Measurements from ENCODE around the gene LNX1. TPM values are rescaled to one million over a fixed set of nuclear protein-coding genes. Genes with fewer than 3 reads are reported as not detected.

Gene LNX1
- total and polyA plus RNA-seq, 2 of the 8 experiments (the other 6 are each of a cell fraction or from before 2014, with no cell fraction given), result 2.7 to 3.8 TPM

DNA sequence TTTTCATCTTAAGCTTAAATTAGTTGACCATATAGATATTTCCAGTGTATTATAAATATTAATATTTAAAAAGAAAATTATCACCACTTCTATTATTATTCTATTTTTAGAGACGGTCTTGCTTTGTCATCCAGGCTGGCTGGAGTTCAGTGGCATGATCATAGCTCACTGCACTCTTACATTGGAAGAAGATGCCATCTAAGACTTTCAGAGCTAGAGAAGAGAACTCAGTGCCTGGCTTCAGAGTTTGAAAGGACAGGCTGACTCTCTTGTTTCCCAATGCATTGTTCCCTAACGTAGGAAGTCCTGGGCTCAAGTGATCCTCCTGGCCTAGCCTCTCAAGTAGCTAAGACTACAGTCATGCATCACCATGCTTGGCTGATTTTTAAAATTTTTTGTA is 137.9 kb downstream of the LNX1 start:
- no peak overlapping the region for H4K5ac ChIP-seq (ENCODE audit: insufficient read length, low read depth, low read length)
- no peak overlapping the region for H3K4me3 ChIP-seq (ENCODE audit: extremely low read depth in 1 of 4, insufficient read depth in 2 of 4, low read depth in 3 of 4, low read length in 4 of 4)
- no peak overlapping the region for H4K91ac ChIP-seq (replicated peaks; ENCODE audit: insufficient read length, low read length)
- no peak overlapping the region for H2BK20ac ChIP-seq (ENCODE audit: low read length)
- no peak overlapping the region for H2BK12ac ChIP-seq (ENCODE audit: low read depth, low read length)
- no peak overlapping the region for H2AFZ ChIP-seq (ENCODE audit: low read length)
- no peak overlapping the region for H3K4me2 ChIP-seq (ENCODE audit: insufficient read depth in 1 of 2, low read depth in 2 of 2, low read length in 2 of 2)
- H3K79me2 ChIP-seq (ENCODE audit: control insufficient read depth in 1 of 2, insufficient read depth in 2 of 2, low read length in 2 of 2), result peaks cover 0 to 4% of the 10 kb centered on the region in 2 experiments; a peak in 1 of 4 replicates
- CTCF ChIA-PET (ENCODE audit: partially characterized antibody), result interaction anchor here (1.3 kb wide), 1 partner anchor 781 kb away, joined by 3 read pairs; no protein-coding TSS in a partner anchor
- H3K14ac ChIP-seq (ENCODE audit: insufficient read length), result no peak overlapping the region
- DNase-seq (ENCODE audit: low read depth in 1 of 2, low spot score in 2 of 2) (no peak), FAIRE-seq (no peak)
- no peaks in the 10 kb centered on the region for H3K79me1 ChIP-seq (ENCODE audit: low read depth, low read length)
- H2BK120ac ChIP-seq (replicated peaks; ENCODE audit: low read depth, low read length), result no peak overlapping the region
- WGBS, 2 experiments (ENCODE audit: extremely low coverage in 1 of 2, insufficient coverage in 1 of 2, insufficient read length in 1 of 2, insufficient replicate concordance in 2 of 2, low coverage in 1 of 2, low lambda C conversion rate in 2 of 2, missing lambda C conversion rate in 1 of 2), result 90% methylated on average over 2 of the region's 2 CpGs; no CpG with 5 or more reads in 1 of the 2 experiments
- H2AK5ac ChIP-seq (ENCODE audit: low read depth, low read length), result no peak overlapping the region
- H3K9me3 ChIP-seq (ENCODE audit: insufficient read depth in 2 of 2, low read depth in 1 of 2, low read length in 1 of 2), result no peaks in the 10 kb centered on the region
- no peak overlapping the region for H2BK5ac ChIP-seq (ENCODE audit: low read depth, low read length)
- peaks cover 0 to 31% (median 8%) of the 10 kb centered on the region in 4 experiments; a peak in 6 of 8 replicates for H3K36me3 ChIP-seq (ENCODE audit: control insufficient read depth in 2 of 4, insufficient read depth in 4 of 4, low read length in 3 of 4)
- H3K9ac ChIP-seq (replicated peaks in 1 of 4; ENCODE audit: extremely low read depth in 1 of 4, low read depth in 3 of 4, low read length in 3 of 4), result no peak overlapping the region
- no peak overlapping the region for H3K56ac ChIP-seq (replicated peaks; ENCODE audit: insufficient read length, low read depth, low read length)
- no peak overlapping the region for H4K8ac ChIP-seq (ENCODE audit: extremely low read depth, insufficient read depth, low read length)
- no peak overlapping the region for H3K18ac ChIP-seq (ENCODE audit: extremely low read depth, low read length)
- no peaks in the 10 kb centered on the region for H3K4me1 ChIP-seq (replicated peaks in 1 of 4; ENCODE audit: control insufficient read depth in 3 of 4, insufficient read depth in 4 of 4, low read length in 3 of 4)
- H3K27ac ChIP-seq (ENCODE audit: low read depth, low read length), result no peak overlapping the region
- no peaks in the 10 kb centered on the region for H3K23me2 ChIP-seq (ENCODE audit: low read depth, low read length)
- POLR2A ChIA-PET (ENCODE audit: partially characterized antibody), result no interaction called here
- no peak overlapping the region for H3K4ac ChIP-seq (replicated peaks; ENCODE audit: insufficient read length, low read depth, low read length)
- no peak overlapping the region for H3K23ac ChIP-seq (ENCODE audit: insufficient read length)
- no peaks in the 10 kb centered on the region for H4K20me1 ChIP-seq (replicated peaks in 1 of 2; ENCODE audit: control insufficient read depth in 1 of 2, insufficient read depth in 2 of 2, low read length in 2 of 2)
- H2BK15ac ChIP-seq (ENCODE audit: low read length), result no peak overlapping the region
- no peaks in the 10 kb centered on the region for H3K27me3 ChIP-seq (replicated peaks in 1 of 4; ENCODE audit: control insufficient read depth in 3 of 4, extremely low read depth in 1 of 4, insufficient read depth in 3 of 4, low read length in 3 of 4)
- TF ChIP-seq SP1 (IDR thresholded peaks at IDR 0.05; ENCODE audit: low read depth, low read length) (no peak), TEAD4 (IDR thresholded peaks at IDR 0.05; ENCODE audit: low read depth, low read length) (no peak), ASH2L (IDR thresholded peaks at IDR 0.05; ENCODE audit: low read length) (no peak), CBX8 (IDR thresholded peaks at IDR 0.05; ENCODE audit: borderline replicate concordance, low read depth, low read length) (no peak), NRF1 (IDR thresholded peaks at IDR 0.05; ENCODE audit: low read depth, low read length) (no peak), RNF2 (IDR thresholded peaks at IDR 0.05; ENCODE audit: borderline replicate concordance, low read depth, low read length, missing control alignments, poor library complexity, severe bottlenecking) (no peak), SIRT6 (IDR thresholded peaks at IDR 0.05; ENCODE audit: low read length) (no peak), BRCA1 (IDR thresholded peaks at IDR 0.05; ENCODE audit: low read depth, low read length) (no peak), TAF1 (IDR thresholded peaks at IDR 0.05; ENCODE audit: low read depth, low read length) (no peak), GABPA (IDR thresholded peaks at IDR 0.05; ENCODE audit: borderline replicate concordance, insufficient read depth, low read length) (no peak)
- TF ChIP-seq, protein P1, sequence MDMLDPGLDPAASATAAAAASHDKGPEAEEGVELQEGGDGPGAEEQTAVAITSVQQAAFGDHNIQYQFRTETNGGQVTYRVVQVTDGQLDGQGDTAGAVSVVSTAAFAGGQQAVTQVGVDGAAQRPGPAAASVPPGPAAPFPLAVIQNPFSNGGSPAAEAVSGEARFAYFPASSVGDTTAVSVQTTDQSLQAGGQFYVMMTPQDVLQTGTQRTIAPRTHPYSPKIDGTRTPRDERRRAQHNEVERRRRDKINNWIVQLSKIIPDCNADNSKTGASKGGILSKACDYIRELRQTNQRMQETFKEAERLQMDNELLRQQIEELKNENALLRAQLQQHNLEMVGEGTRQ (IDR thresholded peaks at IDR 0.05; ENCODE audit: low read length), result no peak
- TF ChIP-seq, protein P2, sequence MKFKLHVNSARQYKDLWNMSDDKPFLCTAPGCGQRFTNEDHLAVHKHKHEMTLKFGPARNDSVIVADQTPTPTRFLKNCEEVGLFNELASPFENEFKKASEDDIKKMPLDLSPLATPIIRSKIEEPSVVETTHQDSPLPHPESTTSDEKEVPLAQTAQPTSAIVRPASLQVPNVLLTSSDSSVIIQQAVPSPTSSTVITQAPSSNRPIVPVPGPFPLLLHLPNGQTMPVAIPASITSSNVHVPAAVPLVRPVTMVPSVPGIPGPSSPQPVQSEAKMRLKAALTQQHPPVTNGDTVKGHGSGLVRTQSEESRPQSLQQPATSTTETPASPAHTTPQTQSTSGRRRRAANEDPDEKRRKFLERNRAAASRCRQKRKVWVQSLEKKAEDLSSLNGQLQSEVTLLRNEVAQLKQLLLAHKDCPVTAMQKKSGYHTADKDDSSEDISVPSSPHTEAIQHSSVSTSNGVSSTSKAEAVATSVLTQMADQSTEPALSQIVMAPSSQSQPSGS (IDR thresholded peaks at IDR 0.05; ENCODE audit: low read length), result no peak

All from H1 (cell line).